OCI-LY7 (cell line): Measurements from ENCODE around the gene HOOK2.

ENCODE experiments used
- CTCF ChIP-seq: fragments of 200-600 bp; sonication (generic); conservative IDR thresholded peaks from 2 replicates; pipeline ENCODE4 v1.5.1; 2014; ENCODE audit warnings: mild to moderate bottlenecking, antibody characterized with exemption, low read length, moderate library complexity, mixed read lengths
- EZH2phosphoT487 ChIP-seq: fragments of 200-600 bp; sonication (generic); IDR thresholded peaks from 2 replicates; pipeline ENCODE4 v1.6.1; 2018; ENCODE audit warnings: low read depth, borderline replicate concordance, mild to moderate bottlenecking, mixed run types, antibody characterized with exemption, low read length, moderate library complexity, mixed read lengths

DNA sequence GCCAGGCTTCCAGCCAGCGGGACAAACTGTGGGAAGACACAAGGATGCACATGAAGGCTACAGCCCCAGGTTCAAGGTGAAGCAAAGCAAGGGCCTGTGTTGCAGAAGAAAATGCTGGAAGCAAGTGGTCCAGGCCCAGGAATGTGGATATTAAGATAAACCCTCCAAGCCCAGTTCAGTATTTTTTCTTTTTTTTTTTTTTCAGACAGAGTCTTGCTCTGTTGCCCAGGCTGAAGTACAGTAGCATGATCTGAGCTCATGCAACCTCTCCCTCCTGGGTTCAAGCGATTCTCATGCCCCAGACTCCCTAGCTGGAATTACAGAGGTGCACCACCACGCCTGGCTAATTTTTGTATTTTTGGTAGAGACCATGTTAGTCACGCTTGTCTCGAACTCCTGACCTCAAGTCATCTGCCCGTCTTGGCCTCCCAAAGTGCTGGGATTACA lies 21.8 kb upstream of the HOOK2 start:
- no peak for TF ChIP-seq CTCF
- TF ChIP-seq EZH2phosphoT487 = no peak
